Measurements from ENCODE around the gene P2RY8.
"Not testable (repeated sequence)": the region's sequence is repeated elsewhere in the genome, so short reads cannot be mapped to it uniquely, and the experiment has no call there.

Gene P2RY8

DNA sequence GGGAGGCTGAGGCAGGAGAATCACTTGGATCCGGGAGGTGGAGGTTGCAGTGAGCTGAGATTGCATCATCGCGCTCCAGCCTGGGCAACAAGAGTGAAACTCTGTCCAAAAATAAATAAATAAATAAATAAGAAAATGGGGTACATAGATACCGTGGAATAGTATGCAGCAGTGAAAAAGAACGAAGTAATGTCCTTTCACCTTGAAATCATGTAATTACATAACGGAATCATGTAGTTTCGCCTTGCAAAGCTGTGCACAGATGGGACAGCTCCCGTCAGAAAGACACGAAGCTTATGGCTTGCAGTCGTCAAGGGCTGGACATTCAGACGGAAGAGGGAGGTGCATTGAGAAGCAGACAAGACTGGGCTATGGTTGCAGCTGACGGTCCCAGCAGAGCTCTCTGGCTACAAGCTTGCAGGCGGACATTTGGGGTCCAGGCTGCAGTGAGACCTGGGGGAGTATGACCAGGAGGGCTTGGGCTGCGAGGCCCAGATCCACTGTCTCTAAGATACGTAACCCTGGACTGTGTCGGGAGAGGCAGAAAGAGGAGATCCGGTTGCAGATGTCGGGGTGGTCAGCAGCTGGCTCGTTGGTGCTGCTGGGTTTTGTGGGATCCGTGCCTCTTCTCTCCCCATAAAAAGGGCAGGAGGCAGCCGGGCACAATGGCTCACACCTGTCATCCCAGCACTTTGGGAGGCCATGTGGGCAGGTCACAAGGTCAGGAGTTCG is 6.2 kb upstream of the P2RY8 start:
- DNase-seq: no peak

GRCh38 chrX:1539146-1539545 is 2.2 kb upstream of the P2RY8 start:
- not testable (repeated sequence) for DNase-seq

GRCh38 chrX:1537716-1538090 is 718 bp upstream of the P2RY8 start:
- DNase-seq: not testable (repeated sequence)

- no peak for DNase-seq
These were observed 314 bp downstream of the P2RY8 start for GRCh38 chrX:1536712-1537030.

DNA sequence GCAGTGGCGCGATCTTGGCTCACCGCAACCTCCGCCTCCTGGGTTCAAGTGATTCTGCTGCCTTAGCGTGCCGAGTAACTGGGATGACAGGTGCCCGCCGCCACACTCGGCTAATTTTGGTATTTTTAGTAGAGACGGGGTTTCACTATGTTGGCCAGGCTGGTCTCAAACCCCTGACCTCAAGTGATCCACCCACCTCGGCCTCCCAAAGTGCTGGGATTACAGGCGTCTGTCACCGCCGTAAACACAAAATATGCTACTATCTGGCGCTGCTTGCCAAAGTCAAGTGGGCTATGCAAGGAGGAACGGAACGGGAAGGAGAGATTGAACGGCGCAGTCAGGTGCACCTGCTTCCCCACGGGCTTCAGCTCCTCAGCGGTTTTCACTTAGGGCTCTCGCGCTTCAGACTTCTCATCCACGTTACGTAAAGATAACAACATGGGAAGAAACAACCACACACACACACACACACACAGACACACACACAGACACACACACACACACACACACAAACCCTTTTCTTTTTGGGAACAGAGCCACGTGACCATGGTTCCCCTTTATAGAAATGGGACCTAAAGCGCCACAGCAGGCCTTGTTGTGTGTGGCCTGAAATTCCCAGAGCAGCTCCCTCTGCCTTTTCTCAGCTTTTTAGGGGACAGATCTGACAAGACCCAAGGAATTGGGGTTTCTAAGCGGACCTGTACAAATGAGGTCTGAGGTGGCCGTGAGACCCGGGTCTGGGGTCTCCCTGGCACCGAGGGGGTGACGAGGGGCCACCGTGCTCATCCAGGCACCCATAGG is 1.5 kb downstream of the P2RY8 start:
- no peak for DNase-seq

GRCh38 chrX:1534301-1535168 is 2.5 kb downstream of the P2RY8 start:
- no peak for DNase-seq

DNA sequence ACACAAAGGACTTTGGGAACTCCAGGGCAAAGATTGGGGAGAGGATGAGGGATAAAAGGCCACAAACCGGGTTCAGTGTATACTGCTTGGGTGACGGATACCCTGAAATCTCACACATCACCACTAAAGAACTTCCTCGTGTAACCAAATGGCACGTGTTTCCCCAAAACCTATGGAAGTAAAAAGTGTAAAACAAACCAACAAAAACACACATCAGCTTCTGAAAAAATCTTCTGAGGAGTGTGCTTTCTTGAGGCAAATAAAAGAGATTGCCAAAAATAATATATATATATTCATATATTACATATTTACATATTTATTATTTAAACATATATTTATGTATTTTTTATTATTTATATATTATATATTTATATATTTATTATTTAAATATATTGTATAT is 3.9 kb downstream of the P2RY8 start:
- no peak for DNase-seq

GRCh38 chrX:1531096-1531890 is 5.7 kb downstream of the P2RY8 start:
- DNase-seq: no peak

- DNase-seq: no peak
These were observed 7.2 kb downstream of the P2RY8 start for GRCh38 chrX:1529756-1530155.

- no peak for DNase-seq
These were observed 7.7 kb downstream of the P2RY8 start for GRCh38 chrX:1529328-1529727.

DNA sequence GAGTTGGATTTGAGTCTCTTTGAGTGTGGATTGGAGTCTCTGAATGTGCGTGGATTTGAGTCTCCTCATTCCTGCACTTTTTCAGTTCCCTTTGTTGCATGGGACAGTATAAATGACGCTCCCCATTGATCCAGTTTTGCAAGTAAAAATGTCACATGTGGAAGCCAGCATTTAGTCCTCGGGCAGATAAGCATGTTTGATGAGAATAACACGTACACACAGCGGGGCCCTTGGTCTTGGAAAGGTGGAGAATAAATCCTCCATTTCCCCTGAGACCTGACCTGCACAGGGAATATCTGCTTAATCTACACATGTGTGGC is 8.1 kb downstream of the P2RY8 start:
- no peak for DNase-seq

DNA sequence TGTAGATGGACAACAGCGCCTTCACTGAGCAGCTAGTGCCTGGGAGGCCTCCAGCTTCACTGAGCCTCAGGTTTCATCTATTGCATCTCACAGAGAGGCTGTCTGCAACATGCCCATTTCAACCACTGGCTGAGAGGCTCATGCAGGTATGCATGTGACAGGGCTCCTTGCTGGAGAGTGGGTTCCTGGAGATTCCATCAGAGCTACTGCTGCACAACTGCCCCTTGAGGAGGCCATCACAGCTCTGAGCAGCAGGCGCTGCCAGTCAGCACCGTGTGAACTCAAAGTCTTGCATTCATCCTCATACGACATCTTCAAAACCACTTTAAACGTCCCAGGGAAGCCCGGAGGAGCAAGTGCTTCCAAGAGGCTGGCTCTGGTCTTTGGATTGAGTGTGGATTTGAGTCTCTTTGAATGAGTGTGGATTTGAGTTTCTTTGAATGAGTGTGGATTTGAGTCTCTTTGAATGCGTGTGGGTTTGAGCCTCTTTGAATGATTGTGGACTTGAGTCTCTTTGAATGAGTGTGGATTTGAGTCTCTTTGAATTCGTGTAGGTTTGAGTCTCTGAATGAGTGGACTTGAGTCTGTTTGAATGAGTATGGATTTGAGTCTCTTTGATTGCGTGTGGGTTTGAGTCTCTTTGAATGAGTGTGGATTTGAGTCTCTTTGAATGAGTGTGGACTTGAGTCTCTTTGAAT is 8.7 kb downstream of the P2RY8 start:
- DNase-seq: no peak

DNA sequence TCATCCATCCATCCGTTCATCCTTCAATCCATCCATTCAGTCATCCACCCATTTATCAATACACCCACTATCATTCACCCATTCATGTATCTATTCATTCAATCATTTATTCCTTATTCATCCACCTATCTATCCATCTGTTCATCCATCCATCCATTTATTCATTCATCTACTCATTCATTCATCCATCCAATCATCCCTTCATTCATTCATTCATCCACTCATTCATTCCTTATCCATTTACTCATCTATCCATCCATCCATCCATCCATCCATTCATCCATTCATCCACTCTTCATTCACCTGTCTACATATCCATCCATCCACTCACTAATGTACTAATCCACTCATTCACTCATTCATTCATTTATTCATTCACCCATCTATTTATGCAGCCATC is 9.5 kb downstream of the P2RY8 start:
- no peak for DNase-seq

- no peak for DNase-seq
These were observed 10.4 kb downstream of the P2RY8 start for GRCh38 chrX:1526565-1526964.

DNA sequence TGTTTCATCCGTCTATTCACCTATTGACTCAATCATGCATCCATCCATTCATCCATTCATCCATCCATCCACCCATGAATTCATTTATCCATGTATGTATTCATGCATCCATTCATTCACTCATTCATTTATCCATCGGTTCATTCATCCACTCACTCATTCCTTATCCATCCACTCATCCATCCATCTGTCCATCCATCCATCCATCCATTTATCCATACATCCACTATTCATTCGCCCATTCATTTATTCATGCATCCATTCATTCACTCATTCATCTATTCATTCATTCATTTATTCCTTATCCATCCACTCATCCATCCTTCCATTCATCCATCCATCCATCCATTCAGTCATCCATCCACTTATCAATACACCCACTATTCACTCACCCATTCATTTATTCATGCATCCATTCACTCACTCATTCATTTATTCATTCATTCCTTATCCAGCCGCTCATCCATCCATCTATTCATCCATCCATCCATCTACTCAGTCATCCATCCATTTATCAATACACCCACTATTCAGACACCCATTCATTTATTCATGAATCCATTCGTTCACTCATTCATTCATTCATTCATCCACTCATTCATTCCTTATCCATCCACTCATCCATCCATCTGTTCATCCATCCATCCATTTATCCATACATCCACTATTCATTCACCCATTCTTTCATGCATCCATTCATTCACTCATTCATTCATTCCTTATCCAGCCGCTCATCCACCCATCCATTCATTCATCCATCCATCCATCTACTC is 11.2 kb downstream of the P2RY8 start:
- DNase-seq: no peak

- DNase-seq: no peak
These were observed 12.0 kb downstream of the P2RY8 start for GRCh38 chrX:1524874-1525582.

GRCh38 chrX:1522905-1523304 is 14.1 kb downstream of the P2RY8 start:
- not testable (repeated sequence) for DNase-seq

- no peak for DNase-seq
These were observed 15.5 kb downstream of the P2RY8 start for GRCh38 chrX:1521459-1521956.

GRCh38 chrX:1520350-1520749 is 16.6 kb downstream of the P2RY8 start:
- DNase-seq: no peak

DNA sequence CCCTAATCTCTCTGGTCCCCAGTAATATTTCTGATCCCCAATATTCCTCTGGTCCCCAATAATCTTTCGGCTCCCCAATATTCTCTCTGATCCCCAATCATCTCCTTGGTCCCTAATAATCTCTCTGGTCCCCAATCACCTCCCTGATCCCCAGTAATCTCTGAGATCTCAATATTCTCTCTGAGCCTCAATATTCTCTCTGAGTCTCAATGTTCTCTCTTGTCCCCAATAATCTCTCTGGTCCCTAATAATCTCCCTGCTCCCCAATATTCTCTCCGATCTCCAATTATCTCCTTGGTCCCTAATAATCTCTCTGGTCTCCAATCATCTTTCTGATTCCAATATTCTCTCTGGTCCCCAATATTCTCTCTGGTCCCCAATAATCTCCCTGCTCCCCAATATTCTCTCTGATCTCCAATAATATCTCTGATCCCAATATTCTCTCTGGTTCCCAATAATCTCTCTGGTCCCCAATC is 17.9 kb downstream of the P2RY8 start:
- DNase-seq: no peak

DNA sequence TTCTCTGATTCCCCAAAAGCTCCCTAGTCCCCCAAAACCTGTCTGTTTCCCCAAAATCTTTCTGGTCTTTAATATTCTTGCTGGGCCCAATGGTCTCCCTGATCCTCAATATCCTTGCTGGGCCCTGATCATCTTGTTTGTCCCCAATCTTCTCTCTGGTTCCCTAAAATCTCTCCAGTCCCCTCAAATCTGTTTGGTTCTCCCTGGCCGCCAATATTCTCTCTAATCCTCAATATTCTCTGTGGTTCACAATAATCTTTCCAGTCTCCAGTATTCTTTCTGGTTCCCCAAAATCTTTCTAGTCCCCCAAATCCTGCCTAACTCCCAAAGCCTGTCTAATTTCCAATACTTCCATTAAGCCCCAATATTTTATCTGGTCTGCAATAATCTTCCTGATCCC is 18.5 kb downstream of the P2RY8 start:
- DNase-seq: no peak
